H1 (cell line): ENCODE data around the gene AQP6.

Experiments used
- CHD1 ChIP-seq: IDR thresholded peaks from 2 replicates; pipeline ENCODE4 v1.6.1; 2012; ENCODE audit warnings: low read depth, low read length, improper control_type of control experiment
- EP300 ChIP-seq, 2 experiments: IDR thresholded peaks; 1 replicate in 1 of 2; 2 replicates in 1 of 2; pipeline ENCODE4 v1.6.1; 2011 to 2012; ENCODE audit warnings: low read depth in 2 of 2, low read length in 2 of 2, mild to moderate bottlenecking in 2 of 2, borderline replicate concordance in 1 of 2, inconsistent platforms in 1 of 2, moderate library complexity in 1 of 2
- FOSL1 ChIP-seq: IDR thresholded peaks from 2 replicates; pipeline ENCODE4 v1.6.1; 2011; ENCODE audit warnings: mild to moderate bottlenecking, low read depth, low read length, moderate library complexity; ENCODE audit not compliant: insufficient read depth
- JUND ChIP-seq: IDR thresholded peaks from 2 replicates; pipeline ENCODE4 v1.6.1; 2011; ENCODE audit warnings: mild to moderate bottlenecking, improper control_type of control experiment, low read length
- KDM1A ChIP-seq: fragments of 200-600, 300-600 bp; sonication (generic); IDR thresholded peaks from 2 replicates; pipeline ENCODE4 v1.7.1; 2016; ENCODE audit warnings: mild to moderate bottlenecking, low read length, borderline replicate concordance
- KDM5A ChIP-seq: fragments of 200-600 bp; IDR thresholded peaks from 2 replicates; pipeline ENCODE4 v1.7.1; 2012; ENCODE audit warnings: mild to moderate bottlenecking, low read length, inconsistent platforms, mixed read lengths
- MAFK ChIP-seq: IDR thresholded peaks from 2 replicates; pipeline ENCODE4 v1.6.1; 2012; ENCODE audit warnings: low read depth, mild to moderate bottlenecking, improper control_type of control experiment, low read length
- NRF1 ChIP-seq: IDR thresholded peaks from 2 replicates; pipeline ENCODE4 v1.6.1; 2011; ENCODE audit warnings: mild to moderate bottlenecking, low read depth, low read length, improper control_type of control experiment
- POLR2A ChIP-seq, 2 experiments: IDR thresholded peaks; 1 replicate in 1 of 2; 2 replicates in 1 of 2; pipeline ENCODE4 v1.6.1; 2011; ENCODE audit warnings: low read depth in 2 of 2, low read length in 2 of 2, mild to moderate bottlenecking in 2 of 2; ENCODE audit errors: control extremely low read depth in 1 of 2
- POLR2AphosphoS5 ChIP-seq: IDR thresholded peaks from 2 replicates; pipeline ENCODE4 v1.6.1; 2011; ENCODE audit warnings: low read depth, low read length
- RFX5 ChIP-seq: IDR thresholded peaks from 2 replicates; pipeline ENCODE4 v1.6.1; 2011; ENCODE audit warnings: low read depth, low read length, improper control_type of control experiment, borderline replicate concordance
- YY1 ChIP-seq: IDR thresholded peaks from 2 replicates; pipeline ENCODE4 v1.6.1; 2011; ENCODE audit warnings: low read depth, mild to moderate bottlenecking, low read length
- TF ChIP-seq, protein P1 (sequence below), 3 experiments: IDR thresholded peaks; 1 replicate in 2 of 3; 2 replicates in 1 of 3; pipeline versions ENCODE4 v1.5.1 to v1.6.1; 2011; ENCODE audit warnings: low read length in 3 of 3, mild to moderate bottlenecking in 3 of 3, inconsistent platforms in 2 of 3, low read depth in 1 of 3, moderate library complexity in 1 of 3; ENCODE audit not compliant: insufficient read depth in 1 of 3; ENCODE audit errors: control extremely low read depth in 1 of 3
- TF ChIP-seq, protein P2 (sequence below): IDR thresholded peaks from 2 replicates; pipeline ENCODE4 v1.6.1; 2011; ENCODE audit warnings: low read length, improper control_type of control experiment

DNA sequence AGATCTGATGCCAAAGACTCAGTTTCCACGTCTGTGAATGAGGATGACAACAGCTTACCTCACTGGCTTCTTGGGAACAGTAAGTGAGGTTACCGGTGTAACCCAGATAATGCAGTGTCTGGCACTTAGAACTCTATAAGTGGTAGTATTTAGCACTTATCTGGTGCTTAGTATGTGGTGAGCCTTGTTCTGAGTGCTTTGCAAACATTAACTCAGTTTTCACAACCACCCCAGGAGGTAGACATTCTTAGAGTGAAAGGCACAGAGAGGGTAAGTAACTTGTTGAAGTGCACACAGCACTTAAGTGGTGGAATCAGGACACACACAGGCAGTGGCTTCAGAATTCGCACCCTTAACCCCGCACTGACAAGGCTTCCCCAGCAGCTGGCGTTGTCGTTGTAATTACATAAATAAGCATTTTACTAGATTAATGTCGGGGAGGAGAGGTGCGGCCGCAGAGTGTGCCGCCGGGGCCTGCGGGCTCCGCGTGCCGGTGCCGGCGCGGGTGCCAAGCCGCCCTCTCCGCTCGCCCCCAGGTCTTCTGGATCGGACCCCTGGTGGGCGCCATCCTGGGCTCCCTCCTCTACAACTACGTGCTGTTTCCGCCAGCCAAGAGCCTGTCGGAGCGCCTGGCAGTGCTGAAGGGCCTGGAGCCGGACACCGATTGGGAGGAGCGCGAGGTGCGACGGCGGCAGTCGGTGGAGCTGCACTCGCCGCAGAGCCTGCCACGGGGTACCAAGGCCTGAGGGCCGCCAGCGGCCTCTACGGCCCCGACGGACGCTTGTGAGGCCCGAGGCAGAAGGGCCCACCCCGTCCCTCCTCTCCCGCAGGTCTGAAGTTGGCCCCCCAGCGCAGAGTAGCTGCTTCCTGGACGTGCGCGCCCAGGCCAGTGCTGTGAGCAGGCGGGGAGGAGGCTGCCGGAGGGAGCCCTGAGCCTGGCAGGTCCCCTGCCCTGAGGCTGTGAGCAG is 17.6 kb upstream of the AQP6 start:
- TF ChIP-seq, protein P1, sequence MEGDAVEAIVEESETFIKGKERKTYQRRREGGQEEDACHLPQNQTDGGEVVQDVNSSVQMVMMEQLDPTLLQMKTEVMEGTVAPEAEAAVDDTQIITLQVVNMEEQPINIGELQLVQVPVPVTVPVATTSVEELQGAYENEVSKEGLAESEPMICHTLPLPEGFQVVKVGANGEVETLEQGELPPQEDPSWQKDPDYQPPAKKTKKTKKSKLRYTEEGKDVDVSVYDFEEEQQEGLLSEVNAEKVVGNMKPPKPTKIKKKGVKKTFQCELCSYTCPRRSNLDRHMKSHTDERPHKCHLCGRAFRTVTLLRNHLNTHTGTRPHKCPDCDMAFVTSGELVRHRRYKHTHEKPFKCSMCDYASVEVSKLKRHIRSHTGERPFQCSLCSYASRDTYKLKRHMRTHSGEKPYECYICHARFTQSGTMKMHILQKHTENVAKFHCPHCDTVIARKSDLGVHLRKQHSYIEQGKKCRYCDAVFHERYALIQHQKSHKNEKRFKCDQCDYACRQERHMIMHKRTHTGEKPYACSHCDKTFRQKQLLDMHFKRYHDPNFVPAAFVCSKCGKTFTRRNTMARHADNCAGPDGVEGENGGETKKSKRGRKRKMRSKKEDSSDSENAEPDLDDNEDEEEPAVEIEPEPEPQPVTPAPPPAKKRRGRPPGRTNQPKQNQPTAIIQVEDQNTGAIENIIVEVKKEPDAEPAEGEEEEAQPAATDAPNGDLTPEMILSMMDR (IDR thresholded peaks at IDR 0.05; ENCODE audit: control extremely low read depth in 1 of 3, insufficient read depth in 1 of 3, low read depth in 1 of 3, low read length in 3 of 3): no peak
- TF ChIP-seq KDM5A (no peak), RFX5 (no peak), CHD1 (no peak), MAFK (no peak), NRF1 (no peak), EP300 (IDR thresholded peaks at IDR 0.05; ENCODE audit: borderline replicate concordance in 1 of 2, low read depth in 2 of 2, low read length in 2 of 2) (no peak), POLR2A (IDR thresholded peaks at IDR 0.05; ENCODE audit: control extremely low read depth in 1 of 2, low read depth in 2 of 2, low read length in 2 of 2) (no peak), KDM1A (peak; percentile 94), POLR2AphosphoS5 (no peak), YY1 (no peak), FOSL1 (no peak), JUND (no peak)
- TF ChIP-seq, protein P2, sequence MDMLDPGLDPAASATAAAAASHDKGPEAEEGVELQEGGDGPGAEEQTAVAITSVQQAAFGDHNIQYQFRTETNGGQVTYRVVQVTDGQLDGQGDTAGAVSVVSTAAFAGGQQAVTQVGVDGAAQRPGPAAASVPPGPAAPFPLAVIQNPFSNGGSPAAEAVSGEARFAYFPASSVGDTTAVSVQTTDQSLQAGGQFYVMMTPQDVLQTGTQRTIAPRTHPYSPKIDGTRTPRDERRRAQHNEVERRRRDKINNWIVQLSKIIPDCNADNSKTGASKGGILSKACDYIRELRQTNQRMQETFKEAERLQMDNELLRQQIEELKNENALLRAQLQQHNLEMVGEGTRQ: no peak
